NB4 (cell line): Measurements from ENCODE around the gene NCCRP1.

Experiments
- MAX ChIP-seq: IDR thresholded peaks from 2 replicates; pipeline ENCODE4 v1.6.1; 2011; ENCODE audit warnings: low read depth, low read length
- POLR2A ChIP-seq: IDR thresholded peaks from 2 replicates; pipeline ENCODE4 v1.6.1; 2011; ENCODE audit warnings: mild to moderate bottlenecking; ENCODE audit not compliant: insufficient read length; ENCODE audit errors: extremely low read depth
- TF ChIP-seq, protein P1 (sequence below): IDR thresholded peaks from one replicate; pipeline ENCODE4 v1.5.1; 2012; ENCODE audit warnings: low read depth, low read length

GRCh38 chr19:39200803-39201115 lies 4.0 kb downstream of the NCCRP1 start:
- TF ChIP-seq, protein P1, sequence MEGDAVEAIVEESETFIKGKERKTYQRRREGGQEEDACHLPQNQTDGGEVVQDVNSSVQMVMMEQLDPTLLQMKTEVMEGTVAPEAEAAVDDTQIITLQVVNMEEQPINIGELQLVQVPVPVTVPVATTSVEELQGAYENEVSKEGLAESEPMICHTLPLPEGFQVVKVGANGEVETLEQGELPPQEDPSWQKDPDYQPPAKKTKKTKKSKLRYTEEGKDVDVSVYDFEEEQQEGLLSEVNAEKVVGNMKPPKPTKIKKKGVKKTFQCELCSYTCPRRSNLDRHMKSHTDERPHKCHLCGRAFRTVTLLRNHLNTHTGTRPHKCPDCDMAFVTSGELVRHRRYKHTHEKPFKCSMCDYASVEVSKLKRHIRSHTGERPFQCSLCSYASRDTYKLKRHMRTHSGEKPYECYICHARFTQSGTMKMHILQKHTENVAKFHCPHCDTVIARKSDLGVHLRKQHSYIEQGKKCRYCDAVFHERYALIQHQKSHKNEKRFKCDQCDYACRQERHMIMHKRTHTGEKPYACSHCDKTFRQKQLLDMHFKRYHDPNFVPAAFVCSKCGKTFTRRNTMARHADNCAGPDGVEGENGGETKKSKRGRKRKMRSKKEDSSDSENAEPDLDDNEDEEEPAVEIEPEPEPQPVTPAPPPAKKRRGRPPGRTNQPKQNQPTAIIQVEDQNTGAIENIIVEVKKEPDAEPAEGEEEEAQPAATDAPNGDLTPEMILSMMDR, result no peak
- no peak for TF ChIP-seq POLR2A
- TF ChIP-seq MAX, result no peak
